Neural cell (in vitro differentiated cells): ENCODE measurements around the gene SIGLEC6.

Experiments
- EP300 ChIP-seq: fragments of 450-650 bp; conservative IDR thresholded peaks from 2 replicates; pipeline ENCODE4 v1.6.1; 2014; ENCODE audit warnings: antibody characterized with exemption, mild to moderate bottlenecking, moderate library complexity; ENCODE audit not compliant: poor library complexity, severe bottlenecking
- EZH2 ChIP-seq: fragments of 200-600, 300-800 bp; shearing (Covaris generic), sonication (generic); IDR thresholded peaks from 2 replicates; pipeline ENCODE4 v1.6.1; 2014; ENCODE audit warnings: antibody characterized with exemption, low read length, borderline replicate concordance, mild to moderate bottlenecking; ENCODE audit not compliant: insufficient read depth, poor library complexity, severe bottlenecking
- POLR2AphosphoS5 ChIP-seq: IDR thresholded peaks from 2 replicates; pipeline ENCODE4 v1.6.1; 2012
- TAF1 ChIP-seq: IDR thresholded peaks from 2 replicates; pipeline ENCODE4 v1.6.1; 2012; ENCODE audit warnings: low read depth
- TF ChIP-seq, protein P1 (sequence below): fragments of 450-650 bp; IDR thresholded peaks from 2 replicates; pipeline ENCODE4 v1.5.1; 2014; ENCODE audit warnings: antibody characterized with exemption, mild to moderate bottlenecking, moderate library complexity; ENCODE audit not compliant: poor library complexity, severe bottlenecking
- TF ChIP-seq, protein P2 (sequence below): IDR thresholded peaks from 2 replicates; pipeline ENCODE4 v1.6.1; 2012; ENCODE audit warnings: borderline replicate concordance

- TF ChIP-seq, protein P1, sequence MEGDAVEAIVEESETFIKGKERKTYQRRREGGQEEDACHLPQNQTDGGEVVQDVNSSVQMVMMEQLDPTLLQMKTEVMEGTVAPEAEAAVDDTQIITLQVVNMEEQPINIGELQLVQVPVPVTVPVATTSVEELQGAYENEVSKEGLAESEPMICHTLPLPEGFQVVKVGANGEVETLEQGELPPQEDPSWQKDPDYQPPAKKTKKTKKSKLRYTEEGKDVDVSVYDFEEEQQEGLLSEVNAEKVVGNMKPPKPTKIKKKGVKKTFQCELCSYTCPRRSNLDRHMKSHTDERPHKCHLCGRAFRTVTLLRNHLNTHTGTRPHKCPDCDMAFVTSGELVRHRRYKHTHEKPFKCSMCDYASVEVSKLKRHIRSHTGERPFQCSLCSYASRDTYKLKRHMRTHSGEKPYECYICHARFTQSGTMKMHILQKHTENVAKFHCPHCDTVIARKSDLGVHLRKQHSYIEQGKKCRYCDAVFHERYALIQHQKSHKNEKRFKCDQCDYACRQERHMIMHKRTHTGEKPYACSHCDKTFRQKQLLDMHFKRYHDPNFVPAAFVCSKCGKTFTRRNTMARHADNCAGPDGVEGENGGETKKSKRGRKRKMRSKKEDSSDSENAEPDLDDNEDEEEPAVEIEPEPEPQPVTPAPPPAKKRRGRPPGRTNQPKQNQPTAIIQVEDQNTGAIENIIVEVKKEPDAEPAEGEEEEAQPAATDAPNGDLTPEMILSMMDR: no peak
- no peak for TF ChIP-seq POLR2AphosphoS5
- TF ChIP-seq, protein P2, sequence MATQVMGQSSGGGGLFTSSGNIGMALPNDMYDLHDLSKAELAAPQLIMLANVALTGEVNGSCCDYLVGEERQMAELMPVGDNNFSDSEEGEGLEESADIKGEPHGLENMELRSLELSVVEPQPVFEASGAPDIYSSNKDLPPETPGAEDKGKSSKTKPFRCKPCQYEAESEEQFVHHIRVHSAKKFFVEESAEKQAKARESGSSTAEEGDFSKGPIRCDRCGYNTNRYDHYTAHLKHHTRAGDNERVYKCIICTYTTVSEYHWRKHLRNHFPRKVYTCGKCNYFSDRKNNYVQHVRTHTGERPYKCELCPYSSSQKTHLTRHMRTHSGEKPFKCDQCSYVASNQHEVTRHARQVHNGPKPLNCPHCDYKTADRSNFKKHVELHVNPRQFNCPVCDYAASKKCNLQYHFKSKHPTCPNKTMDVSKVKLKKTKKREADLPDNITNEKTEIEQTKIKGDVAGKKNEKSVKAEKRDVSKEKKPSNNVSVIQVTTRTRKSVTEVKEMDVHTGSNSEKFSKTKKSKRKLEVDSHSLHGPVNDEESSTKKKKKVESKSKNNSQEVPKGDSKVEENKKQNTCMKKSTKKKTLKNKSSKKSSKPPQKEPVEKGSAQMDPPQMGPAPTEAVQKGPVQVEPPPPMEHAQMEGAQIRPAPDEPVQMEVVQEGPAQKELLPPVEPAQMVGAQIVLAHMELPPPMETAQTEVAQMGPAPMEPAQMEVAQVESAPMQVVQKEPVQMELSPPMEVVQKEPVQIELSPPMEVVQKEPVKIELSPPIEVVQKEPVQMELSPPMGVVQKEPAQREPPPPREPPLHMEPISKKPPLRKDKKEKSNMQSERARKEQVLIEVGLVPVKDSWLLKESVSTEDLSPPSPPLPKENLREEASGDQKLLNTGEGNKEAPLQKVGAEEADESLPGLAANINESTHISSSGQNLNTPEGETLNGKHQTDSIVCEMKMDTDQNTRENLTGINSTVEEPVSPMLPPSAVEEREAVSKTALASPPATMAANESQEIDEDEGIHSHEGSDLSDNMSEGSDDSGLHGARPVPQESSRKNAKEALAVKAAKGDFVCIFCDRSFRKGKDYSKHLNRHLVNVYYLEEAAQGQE: no peak
- TF ChIP-seq TAF1: no peak
- TF ChIP-seq EZH2: no peak
- no peak for TF ChIP-seq EP300
Measured at GRCh38 chr19:51503286-51503817, 28.1 kb downstream of the SIGLEC6 start.
